IPS-18c (cell line): ENCODE data around the gene APBA1.

ENCODE experiments used
- H3K4me3 ChIP-seq: 2 replicates; pipeline ENCODE4 v1.7.0; 2013; ENCODE audit warnings: low read depth, mild to moderate bottlenecking, low read length, moderate library complexity; ENCODE audit not compliant: insufficient read depth
- H3K9me3 ChIP-seq: one replicate; pipeline ENCODE4 v1.6.1; 2013; ENCODE audit warnings: mild to moderate bottlenecking, low read length, moderate library complexity; ENCODE audit not compliant: control insufficient read depth, insufficient read depth

Gene APBA1

DNA sequence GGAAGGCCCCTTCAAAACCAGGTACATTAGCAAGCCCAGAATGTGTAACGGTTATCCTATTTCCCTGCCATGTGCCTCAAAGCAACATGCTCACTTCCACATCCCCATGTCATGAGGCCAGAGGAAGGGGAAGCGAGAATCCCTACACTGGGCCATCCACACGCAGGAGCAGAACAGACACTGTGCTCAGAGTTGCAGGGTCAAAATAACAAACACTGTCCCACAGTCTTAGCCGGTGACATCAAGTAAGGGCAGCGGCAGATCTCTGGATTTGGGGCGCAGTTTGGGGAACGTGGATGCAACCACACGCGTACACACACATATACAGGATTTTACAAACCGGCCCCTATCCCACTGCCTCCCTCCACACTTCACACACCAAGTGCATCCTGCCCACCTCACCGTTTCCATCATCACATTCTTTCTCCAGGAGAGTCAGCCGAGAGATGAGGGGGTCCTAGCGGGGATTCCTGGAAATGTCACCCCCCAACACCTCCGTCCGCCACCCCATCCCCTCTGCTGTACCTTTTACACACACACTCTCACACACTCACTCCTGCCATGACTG is 776 bp downstream of the APBA1 start:
- Histone ChIP-seq H3K9me3 (no peaks in the 10 kb centered on the region), H3K4me3 (peak overlapping the region; percentile 68)

DNA sequence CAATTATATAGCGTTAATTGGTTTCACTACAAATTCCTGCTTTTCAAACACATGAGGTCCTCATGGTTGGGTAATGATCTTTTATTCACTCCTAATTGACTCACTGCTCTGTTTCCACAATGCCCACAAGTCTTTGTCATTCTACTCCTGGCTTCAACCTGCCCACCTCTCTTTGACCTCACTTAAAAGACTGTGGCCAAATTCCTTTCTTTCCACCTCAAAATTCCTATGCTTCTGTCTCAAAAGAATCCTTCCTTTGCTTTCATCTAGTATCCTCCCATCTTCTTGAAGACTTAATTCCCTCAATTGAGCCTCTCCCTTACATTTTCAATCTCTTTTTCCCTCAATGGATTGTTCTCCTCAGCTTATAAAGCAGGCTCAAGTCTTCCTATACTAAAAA is 4.9 kb downstream of the APBA1 start:
- H3K4me3 ChIP-seq, result no peak overlapping the region
- no peaks in the 10 kb centered on the region for H3K9me3 ChIP-seq

DNA sequence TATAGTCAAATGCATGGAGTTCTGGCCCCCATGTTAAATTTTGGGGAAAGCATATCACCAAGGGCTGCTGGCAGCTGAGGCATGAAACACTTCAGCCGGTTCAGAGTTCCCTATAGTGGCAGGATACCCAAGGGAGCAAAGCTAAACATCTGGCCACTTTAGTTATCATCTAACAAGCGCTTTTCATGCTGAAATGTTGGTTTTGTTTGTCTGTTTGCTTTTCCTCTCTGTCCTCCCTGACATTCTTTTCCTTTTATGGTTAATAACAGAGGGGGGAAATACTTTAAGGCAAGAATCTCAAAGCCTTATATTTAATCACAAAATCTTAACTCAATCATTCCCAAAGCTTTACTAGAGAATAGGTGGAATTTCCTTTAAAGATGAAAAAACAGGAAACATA is 11.9 kb downstream of the APBA1 start:
- no peaks in the 10 kb centered on the region for H3K9me3 ChIP-seq
- no peak overlapping the region for H3K4me3 ChIP-seq

- Histone ChIP-seq H3K9me3 (no peaks in the 10 kb centered on the region), H3K4me3 (no peak overlapping the region)
Observed at GRCh38 chr9:69658987-69659675, 13.0 kb downstream of the APBA1 start.

- Histone ChIP-seq H3K4me3 (no peak overlapping the region), H3K9me3 (no peaks in the 10 kb centered on the region)
Observed at GRCh38 chr9:69657269-69657668, 14.9 kb downstream of the APBA1 start.

DNA sequence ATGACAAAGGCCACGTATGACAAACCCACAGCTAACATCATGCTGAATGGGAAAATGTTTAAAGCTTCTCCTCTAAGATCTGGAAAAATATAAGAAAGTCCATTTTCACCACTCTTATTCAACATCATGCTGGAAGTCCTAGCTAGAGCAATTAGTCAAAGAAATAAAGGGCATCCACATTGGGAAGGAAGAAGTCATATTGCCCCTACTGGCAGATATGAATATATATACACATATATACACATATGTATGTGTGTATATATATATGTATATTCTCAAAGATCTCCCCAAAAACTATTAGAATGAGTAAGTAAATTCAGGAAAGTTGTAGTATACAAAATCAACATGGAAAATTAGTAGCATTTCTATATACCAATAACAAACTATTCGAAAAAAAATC is 17.1 kb downstream of the APBA1 start:
- H3K4me3 ChIP-seq, result no peak overlapping the region

GRCh38 chr9:69653261-69653660 is 18.9 kb downstream of the APBA1 start:
- no peak overlapping the region for H3K4me3 ChIP-seq
- H3K9me3 ChIP-seq, result no peaks in the 10 kb centered on the region

More for the DNA sequence above, 17.1 kb downstream of the APBA1 start:
- H3K9me3 ChIP-seq, result no peaks in the 10 kb centered on the region

GRCh38 chr9:69649566-69650250 is 22.5 kb downstream of the APBA1 start:
- H3K4me3 ChIP-seq, result no peak overlapping the region
- no peaks in the 10 kb centered on the region for H3K9me3 ChIP-seq

DNA sequence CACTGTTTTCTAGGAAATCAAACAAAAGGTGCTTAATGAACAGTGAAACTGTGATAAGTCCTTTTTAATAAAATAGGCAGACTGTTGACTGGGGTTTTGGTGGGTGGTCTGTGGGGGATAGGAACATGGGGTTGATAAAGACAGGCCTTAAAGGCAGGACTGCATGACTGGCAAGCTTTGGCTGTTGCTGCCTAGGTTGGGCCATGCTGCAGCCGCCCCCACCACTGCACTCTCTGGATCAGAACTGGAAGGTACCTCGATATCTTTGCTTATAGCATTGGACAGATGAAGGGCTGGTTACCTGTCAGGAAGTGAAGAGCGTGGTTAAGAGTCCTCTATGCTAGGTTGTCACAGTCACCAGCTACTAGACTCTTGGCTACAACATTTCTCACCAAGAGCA is 24.4 kb downstream of the APBA1 start:
- Histone ChIP-seq H3K9me3 (no peaks in the 10 kb centered on the region), H3K4me3 (no peak overlapping the region)

GRCh38 chr9:69646810-69647209 is 25.4 kb downstream of the APBA1 start:
- H3K4me3 ChIP-seq, result no peak overlapping the region
- H3K9me3 ChIP-seq, result no peaks in the 10 kb centered on the region

DNA sequence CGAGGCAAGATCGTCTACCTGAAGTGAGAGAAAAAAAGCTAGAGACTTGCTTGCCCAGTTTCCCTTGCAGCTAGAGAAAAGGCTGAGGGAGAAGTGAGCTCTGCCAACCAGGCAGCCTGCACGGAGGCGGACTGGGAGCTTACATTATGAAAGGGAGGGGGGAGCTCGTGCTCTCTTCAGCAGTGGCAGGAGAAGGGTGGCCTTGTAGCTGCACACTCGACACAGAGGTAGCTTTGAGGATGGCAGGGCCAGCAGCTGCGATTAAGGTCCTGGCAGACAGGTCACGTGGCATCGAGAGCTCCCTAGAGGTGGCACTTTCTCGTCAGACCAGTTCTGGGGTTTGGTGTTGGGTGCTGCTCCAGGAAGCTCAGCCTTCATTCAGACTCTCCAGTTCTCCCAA is 26.7 kb downstream of the APBA1 start:
- Histone ChIP-seq H3K4me3 (no peak overlapping the region), H3K9me3 (no peaks in the 10 kb centered on the region)

GRCh38 chr9:69643098-69643497 is 29.1 kb downstream of the APBA1 start:
- no peak overlapping the region for H3K4me3 ChIP-seq
- H3K9me3 ChIP-seq, result no peaks in the 10 kb centered on the region

GRCh38 chr9:69637817-69638200 is 34.4 kb downstream of the APBA1 start:
- Histone ChIP-seq H3K4me3 (no peak overlapping the region), H3K9me3 (no peaks in the 10 kb centered on the region)

DNA sequence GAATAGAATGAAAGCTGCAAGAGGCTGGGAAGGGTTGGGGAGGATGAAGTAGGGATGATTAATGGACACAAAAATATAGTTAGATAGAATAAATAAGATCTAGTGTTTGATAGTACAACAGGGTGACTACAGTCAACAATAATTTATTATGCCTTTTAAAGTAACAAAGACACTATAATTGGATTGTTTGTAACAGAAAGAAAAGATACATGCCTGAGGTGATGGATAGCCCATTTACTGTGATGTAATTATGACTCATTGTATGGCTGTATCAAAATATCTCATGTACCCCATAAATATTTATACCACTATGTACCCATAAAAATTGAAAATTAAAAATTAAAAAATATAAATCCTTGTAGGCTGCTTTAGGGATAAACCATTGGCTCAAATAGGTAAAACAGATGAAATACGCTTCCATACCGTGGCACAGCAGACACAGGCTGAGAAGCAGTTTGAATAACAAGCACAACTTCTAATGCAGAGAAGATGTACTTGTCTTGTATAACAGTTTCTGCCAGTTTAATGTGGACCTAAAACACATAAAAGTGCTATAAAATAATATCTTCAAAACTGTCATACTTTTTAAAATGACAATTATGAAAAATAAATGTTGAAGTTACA is 34.9 kb downstream of the APBA1 start:
- H3K9me3 ChIP-seq, result no peaks in the 10 kb centered on the region
- no peak overlapping the region for H3K4me3 ChIP-seq

DNA sequence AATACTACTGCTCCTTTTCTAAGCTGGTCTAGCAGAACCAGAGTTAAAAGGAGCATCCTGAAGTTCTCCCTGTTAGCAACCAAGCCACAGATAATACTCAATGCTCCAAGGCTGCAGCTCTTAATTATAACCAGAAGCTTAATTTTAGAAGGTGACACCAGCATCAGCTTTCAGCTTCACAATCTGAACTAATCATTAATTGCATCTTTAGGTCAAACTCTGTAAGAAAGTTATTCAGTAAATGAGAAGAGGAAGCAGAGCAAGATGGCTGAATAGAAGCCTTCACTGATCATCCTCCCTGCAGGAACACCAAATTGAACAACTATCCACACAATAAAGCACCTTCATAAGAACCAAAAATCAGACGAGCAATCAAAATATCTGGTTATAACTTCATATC is 38.5 kb downstream of the APBA1 start:
- no peak overlapping the region for H3K4me3 ChIP-seq
- H3K9me3 ChIP-seq, result no peaks in the 10 kb centered on the region

- Histone ChIP-seq H3K9me3 (no peaks in the 10 kb centered on the region), H3K4me3 (no peak overlapping the region)
Observed at GRCh38 chr9:69632768-69633167, 39.4 kb downstream of the APBA1 start.

DNA sequence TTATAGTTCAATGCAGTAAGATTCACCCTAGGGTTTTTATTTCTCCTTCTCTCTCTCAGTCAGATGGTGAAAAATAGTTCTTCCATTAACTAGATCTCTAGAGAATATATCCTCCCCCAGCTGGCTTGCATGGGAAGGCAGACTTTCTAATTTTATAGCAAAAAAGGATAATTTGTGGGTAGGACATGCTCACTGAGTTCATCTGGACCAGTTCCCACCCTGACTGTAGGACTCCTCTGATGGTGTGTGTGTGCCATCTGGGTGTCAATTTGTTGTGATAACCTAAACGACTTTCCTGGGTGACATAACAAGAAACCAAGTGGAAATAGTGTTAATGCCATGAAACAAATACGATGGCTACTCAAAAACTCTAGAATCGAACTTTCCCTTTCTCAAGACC is 44.9 kb downstream of the APBA1 start:
- no peak overlapping the region for H3K4me3 ChIP-seq
- no peaks in the 10 kb centered on the region for H3K9me3 ChIP-seq

DNA sequence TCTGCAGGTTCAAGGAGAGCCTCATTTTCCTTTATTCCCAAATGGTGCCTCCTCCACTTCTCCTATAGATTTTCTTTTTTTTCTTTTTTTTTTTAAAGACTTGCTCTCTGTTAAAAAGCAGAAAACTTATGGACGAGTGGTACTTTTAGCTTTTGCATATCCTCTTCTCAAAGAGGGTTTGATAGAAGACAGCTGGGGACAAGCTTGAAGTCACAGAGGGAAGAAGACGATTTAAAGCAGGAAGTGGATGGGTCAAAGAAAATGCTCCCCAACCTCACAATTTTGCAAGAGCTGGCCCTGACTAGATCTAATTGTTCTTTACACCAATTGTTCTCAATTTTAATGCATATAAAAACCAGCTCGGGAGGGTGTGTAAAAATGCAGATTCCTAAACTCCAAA is 48.9 kb downstream of the APBA1 start:
- Histone ChIP-seq H3K9me3 (no peaks in the 10 kb centered on the region), H3K4me3 (no peak overlapping the region)
